K562 (cell line): ENCODE measurements around the gene ENO3. TPM values are rescaled to one million over a fixed set of nuclear protein-coding genes. Genes with fewer than 3 reads are reported as not detected.

Experiments used
- CBX2 ChIP-seq: fragments of 200-600 bp; sonication (generic); IDR thresholded peaks from one replicate; pipeline ENCODE4 v1.6.1; 2012; ENCODE audit warnings: mild to moderate bottlenecking, low read length, inconsistent platforms; ENCODE audit not compliant: insufficient read depth, poor library complexity, severe bottlenecking
- KDM4B ChIP-seq, 2 experiments: fragments of 450-650 bp in 1 of 2; sonication (generic) in 1 of 2; IDR thresholded peaks; 2 replicates each; pipeline ENCODE4 v1.6.1; 2016 to 2017; ENCODE audit warnings: borderline replicate concordance in 2 of 2, antibody characterized with exemption in 1 of 2, low read depth in 1 of 2, mild to moderate bottlenecking in 1 of 2
- KLF6 ChIP-seq: fragments of 250-450 bp; sonication (Bioruptor Pico); IDR thresholded peaks from 2 replicates; pipeline ENCODE4 v1.4.0; 2020; ENCODE audit warnings: mild to moderate bottlenecking, moderate library complexity, borderline replicate concordance
- L3MBTL2 ChIP-seq: fragments of 450-650 bp; IDR thresholded peaks from 2 replicates; pipeline ENCODE4 v1.6.1; 2016; ENCODE audit warnings: mild to moderate bottlenecking, moderate library complexity
- NFE2L1 ChIP-seq: fragments of 450-650 bp; IDR thresholded peaks from 2 replicates; pipeline ENCODE4 v1.6.1; 2016; ENCODE audit warnings: missing genetic modification characterization, low read depth, mild to moderate bottlenecking, missing compliant biosample characterization, moderate library complexity, borderline replicate concordance
- NONO ChIP-seq, 2 experiments: fragments of 200-400 bp in 1 of 2; fragments of 450-650 bp in 1 of 2; formaldehyde crosslinking in 1 of 2; IDR thresholded peaks; 2 replicates each; pipeline ENCODE4 v1.6.1; 2017; ENCODE audit warnings: low read depth in 2 of 2, mild to moderate bottlenecking in 2 of 2, moderate library complexity in 2 of 2, low read length in 1 of 2
- SIN3A ChIP-seq, 2 experiments: fragments of 150-350 bp in 1 of 2; IDR thresholded peaks; 2 replicates each; pipeline ENCODE4 v1.6.1; 2011 to 2016; ENCODE audit warnings: borderline replicate concordance in 2 of 2, low read depth in 2 of 2, low read length in 2 of 2, mild to moderate bottlenecking in 2 of 2, moderate library complexity in 2 of 2; ENCODE audit not compliant: control insufficient read depth in 1 of 2
- SOX6 ChIP-seq: fragments of 450-650 bp; IDR thresholded peaks from 2 replicates; pipeline ENCODE4 v1.6.1; 2014; ENCODE audit warnings: mild to moderate bottlenecking
- TAF7 ChIP-seq: fragments of 450-650 bp; IDR thresholded peaks from 2 replicates; pipeline ENCODE4 v1.6.1; 2016; ENCODE audit warnings: missing genetic modification characterization, missing compliant biosample characterization
- U2AF2 ChIP-seq: fragments of 200-400 bp; formaldehyde crosslinking; optimal IDR thresholded peaks from 2 replicates; pipeline ENCODE3; 2017; ENCODE audit warnings: low read depth, mild to moderate bottlenecking, low read length
- polyA plus RNA-seq, 8 experiments: library from polyadenylated mRNA; depleted of rRNA in 4 of 8; stranded (reverse) in 5 of 8; unstranded in 3 of 8; fragments of >200 nt; fragmentation: Nextera tagmentation in 2 of 8; fragmentation: Illumina TruSeq in 1 of 8; extraction: Ambion mirVana in 2 of 8; extraction: Trizol in 1 of 8; gene quantifications; 2 replicates each; pipeline versions ENCODE4 v1.2.1 to v1.2.3, GENCODE V29; 2011 to 2014; ENCODE audit warnings: inconsistent platforms in 1 of 8, missing spikeins in 1 of 8
- total RNA-seq, 7 experiments: library from RNA; depleted of rRNA in 6 of 7; stranded (reverse); fragments of >200 nt in 6 of 7; fragmentation: Illumina TruSeq in 2 of 7; extraction: Trizol in 2 of 7; gene quantifications; 2 replicates each; pipeline versions ENCODE4 v1.2.1 to v1.2.3, GENCODE V29; 2011 to 2021; ENCODE audit warnings: low replicate concordance in 1 of 7
- TF ChIP-seq, protein P1 (sequence below): IDR thresholded peaks from 3 replicates; pipeline ENCODE4 v1.6.1; 2011; ENCODE audit warnings: borderline replicate concordance, mild to moderate bottlenecking; ENCODE audit not compliant: insufficient read length, insufficient read depth
- TF ChIP-seq, protein P2 (sequence below): fragments of 450-650 bp; conservative IDR thresholded peaks from 2 replicates; pipeline ENCODE4 v1.6.1; 2016; ENCODE audit warnings: missing genetic modification characterization, low read depth, mild to moderate bottlenecking, missing compliant biosample characterization, moderate library complexity
- TF ChIP-seq, protein P3 (sequence below), 2 experiments: IDR thresholded peaks in 1 of 2; conservative IDR thresholded peaks in 1 of 2; 2 replicates each; pipeline ENCODE4 v1.6.1; 2016; ENCODE audit warnings: low read depth in 2 of 2, mild to moderate bottlenecking in 1 of 2, missing compliant biosample characterization in 1 of 2, missing genetic modification characterization in 1 of 2, moderate library complexity in 1 of 2
- TF ChIP-seq, protein P4 (sequence below): fragments of 250-450 bp; sonication (Bioruptor Pico); IDR thresholded peaks from 2 replicates; pipeline ENCODE4 v1.5.0; 2022; ENCODE audit warnings: mild to moderate bottlenecking
- TF ChIP-seq, protein P5 (sequence below): fragments of 450-650 bp; IDR thresholded peaks from 2 replicates; pipeline ENCODE4 v1.6.1; 2016; ENCODE audit warnings: mild to moderate bottlenecking

ENO3 gene
- total and polyA plus RNA-seq, 9 of the 15 experiments (the other 6 are each of a cell fraction or from before 2014, with no cell fraction given) = 5.7 to 17.2 (median 9.9) TPM

DNA sequence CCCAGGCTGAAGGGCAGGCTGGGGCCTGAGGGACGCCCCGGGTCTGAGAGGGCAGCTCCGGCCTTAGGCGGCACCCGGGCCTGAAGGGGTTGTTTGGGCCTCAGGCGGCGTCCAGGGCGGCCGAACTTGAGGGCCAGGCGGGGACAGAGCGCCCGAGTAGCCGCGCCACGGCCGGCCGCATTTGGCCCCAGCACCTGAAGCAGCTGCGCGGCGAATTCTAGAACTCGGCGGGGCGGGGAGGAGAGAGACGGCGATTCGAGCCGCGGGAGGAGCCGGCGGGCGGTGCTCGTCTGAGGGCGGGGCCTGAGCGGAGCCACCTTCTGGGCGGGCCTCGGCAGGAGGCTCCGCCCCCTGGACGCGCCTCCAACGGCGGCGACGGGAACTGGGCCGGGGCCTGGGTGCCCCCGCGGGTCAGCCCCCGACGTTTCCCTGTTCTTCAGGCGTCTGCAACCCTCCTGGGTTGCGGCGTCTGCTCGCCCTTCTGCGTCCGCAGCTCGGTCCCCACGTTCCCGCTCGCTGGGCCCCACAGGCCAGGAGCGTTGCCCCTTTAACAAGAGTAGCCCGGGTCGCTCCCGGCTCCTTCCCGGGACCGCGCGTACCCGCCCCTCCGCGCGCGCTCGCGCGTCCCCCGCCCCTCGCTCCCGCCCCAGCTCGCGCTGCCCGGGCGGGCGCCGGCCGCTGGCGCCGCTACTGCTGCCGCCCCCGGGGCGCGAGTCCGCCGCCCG lies 46.5 kb downstream of the ENO3 start, which contains the start of the genes INCA1 and KIF1C (continued):
- TF ChIP-seq SOX6 = 0 out of 2 replicates have a peak, but pooled peaks have one; percentile 9
- TF ChIP-seq, protein P1, sequence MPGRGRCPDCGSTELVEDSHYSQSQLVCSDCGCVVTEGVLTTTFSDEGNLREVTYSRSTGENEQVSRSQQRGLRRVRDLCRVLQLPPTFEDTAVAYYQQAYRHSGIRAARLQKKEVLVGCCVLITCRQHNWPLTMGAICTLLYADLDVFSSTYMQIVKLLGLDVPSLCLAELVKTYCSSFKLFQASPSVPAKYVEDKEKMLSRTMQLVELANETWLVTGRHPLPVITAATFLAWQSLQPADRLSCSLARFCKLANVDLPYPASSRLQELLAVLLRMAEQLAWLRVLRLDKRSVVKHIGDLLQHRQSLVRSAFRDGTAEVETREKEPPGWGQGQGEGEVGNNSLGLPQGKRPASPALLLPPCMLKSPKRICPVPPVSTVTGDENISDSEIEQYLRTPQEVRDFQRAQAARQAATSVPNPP = no peak
- TF ChIP-seq, protein P2, sequence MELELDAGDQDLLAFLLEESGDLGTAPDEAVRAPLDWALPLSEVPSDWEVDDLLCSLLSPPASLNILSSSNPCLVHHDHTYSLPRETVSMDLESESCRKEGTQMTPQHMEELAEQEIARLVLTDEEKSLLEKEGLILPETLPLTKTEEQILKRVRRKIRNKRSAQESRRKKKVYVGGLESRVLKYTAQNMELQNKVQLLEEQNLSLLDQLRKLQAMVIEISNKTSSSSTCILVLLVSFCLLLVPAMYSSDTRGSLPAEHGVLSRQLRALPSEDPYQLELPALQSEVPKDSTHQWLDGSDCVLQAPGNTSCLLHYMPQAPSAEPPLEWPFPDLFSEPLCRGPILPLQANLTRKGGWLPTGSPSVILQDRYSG (tag) = no peak
- TF ChIP-seq, protein P3, sequence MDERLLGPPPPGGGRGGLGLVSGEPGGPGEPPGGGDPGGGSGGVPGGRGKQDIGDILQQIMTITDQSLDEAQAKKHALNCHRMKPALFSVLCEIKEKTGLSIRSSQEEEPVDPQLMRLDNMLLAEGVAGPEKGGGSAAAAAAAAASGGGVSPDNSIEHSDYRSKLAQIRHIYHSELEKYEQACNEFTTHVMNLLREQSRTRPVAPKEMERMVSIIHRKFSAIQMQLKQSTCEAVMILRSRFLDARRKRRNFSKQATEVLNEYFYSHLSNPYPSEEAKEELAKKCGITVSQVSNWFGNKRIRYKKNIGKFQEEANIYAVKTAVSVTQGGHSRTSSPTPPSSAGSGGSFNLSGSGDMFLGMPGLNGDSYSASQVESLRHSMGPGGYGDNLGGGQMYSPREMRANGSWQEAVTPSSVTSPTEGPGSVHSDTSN (CRISPR knock-in tag; IDR thresholded peaks at IDR 0.05; ENCODE audit: low read depth) = no peak
- TF ChIP-seq, protein P3 (tag; conservative IDR thresholded peaks at IDR 0.05; ENCODE audit: low read depth) = no peak
- TF ChIP-seq, protein P4, sequence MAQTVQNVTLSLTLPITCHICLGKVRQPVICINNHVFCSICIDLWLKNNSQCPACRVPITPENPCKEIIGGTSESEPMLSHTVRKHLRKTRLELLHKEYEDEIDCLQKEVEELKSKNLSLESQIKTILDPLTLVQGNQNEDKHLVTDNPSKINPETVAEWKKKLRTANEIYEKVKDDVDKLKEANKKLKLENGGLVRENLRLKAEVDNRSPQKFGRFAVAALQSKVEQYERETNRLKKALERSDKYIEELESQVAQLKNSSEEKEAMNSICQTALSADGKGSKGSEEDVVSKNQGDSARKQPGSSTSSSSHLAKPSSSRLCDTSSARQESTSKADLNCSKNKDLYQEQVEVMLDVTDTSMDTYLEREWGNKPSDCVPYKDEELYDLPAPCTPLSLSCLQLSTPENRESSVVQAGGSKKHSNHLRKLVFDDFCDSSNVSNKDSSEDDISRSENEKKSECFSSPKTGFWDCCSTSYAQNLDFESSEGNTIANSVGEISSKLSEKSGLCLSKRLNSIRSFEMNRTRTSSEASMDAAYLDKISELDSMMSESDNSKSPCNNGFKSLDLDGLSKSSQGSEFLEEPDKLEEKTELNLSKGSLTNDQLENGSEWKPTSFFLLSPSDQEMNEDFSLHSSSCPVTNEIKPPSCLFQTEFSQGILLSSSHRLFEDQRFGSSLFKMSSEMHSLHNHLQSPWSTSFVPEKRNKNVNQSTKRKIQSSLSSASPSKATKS (CRISPR knock-in tag) = no peak
- no peak for TF ChIP-seq KLF6 (CRISPR knock-in tag)
- peak in 1 of 2 experiments; percentile 81; a peak in 1 of 4 replicates for TF ChIP-seq SIN3A (IDR thresholded peaks at IDR 0.05; ENCODE audit: borderline replicate concordance in 2 of 2, control insufficient read depth in 1 of 2, low read depth in 2 of 2, low read length in 2 of 2)
- no peak for TF ChIP-seq KDM4B (IDR thresholded peaks at IDR 0.05; ENCODE audit: borderline replicate concordance in 2 of 2, low read depth in 1 of 2)
- TF ChIP-seq L3MBTL2 = peak; percentile 69
- no peak for TF ChIP-seq CBX2
- TF ChIP-seq, protein P5, sequence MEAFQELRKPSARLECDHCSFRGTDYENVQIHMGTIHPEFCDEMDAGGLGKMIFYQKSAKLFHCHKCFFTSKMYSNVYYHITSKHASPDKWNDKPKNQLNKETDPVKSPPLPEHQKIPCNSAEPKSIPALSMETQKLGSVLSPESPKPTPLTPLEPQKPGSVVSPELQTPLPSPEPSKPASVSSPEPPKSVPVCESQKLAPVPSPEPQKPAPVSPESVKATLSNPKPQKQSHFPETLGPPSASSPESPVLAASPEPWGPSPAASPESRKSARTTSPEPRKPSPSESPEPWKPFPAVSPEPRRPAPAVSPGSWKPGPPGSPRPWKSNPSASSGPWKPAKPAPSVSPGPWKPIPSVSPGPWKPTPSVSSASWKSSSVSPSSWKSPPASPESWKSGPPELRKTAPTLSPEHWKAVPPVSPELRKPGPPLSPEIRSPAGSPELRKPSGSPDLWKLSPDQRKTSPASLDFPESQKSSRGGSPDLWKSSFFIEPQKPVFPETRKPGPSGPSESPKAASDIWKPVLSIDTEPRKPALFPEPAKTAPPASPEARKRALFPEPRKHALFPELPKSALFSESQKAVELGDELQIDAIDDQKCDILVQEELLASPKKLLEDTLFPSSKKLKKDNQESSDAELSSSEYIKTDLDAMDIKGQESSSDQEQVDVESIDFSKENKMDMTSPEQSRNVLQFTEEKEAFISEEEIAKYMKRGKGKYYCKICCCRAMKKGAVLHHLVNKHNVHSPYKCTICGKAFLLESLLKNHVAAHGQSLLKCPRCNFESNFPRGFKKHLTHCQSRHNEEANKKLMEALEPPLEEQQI = no peak
- peak in 1 of 2 experiments; percentile 55; a peak in 1 of 4 replicates for TF ChIP-seq NONO (IDR thresholded peaks at IDR 0.05; ENCODE audit: low read depth in 2 of 2, low read length in 1 of 2)
- no peak for TF ChIP-seq TAF7 (tag)
- TF ChIP-seq NFE2L1 (tag) = no peak
- no peak for TF ChIP-seq U2AF2
